CD1c-positive myeloid dendritic cell (primary cell): ENCODE data around the gene PHACTR1.

Experiments
- DNase-seq: peaks from one replicate; pipeline ENCODE4 v3.0.0-alpha.2; 2016; ENCODE audit errors: extremely low spot score

PHACTR1 gene

GRCh38 chr6:12803486-12803885 is 86.9 kb downstream of the PHACTR1 start:
- no peak for DNase-seq

- no peak for DNase-seq
Observed at GRCh38 chr6:12804952-12805645, 88.5 kb downstream of the PHACTR1 start.

GRCh38 chr6:12806136-12806535 is 89.6 kb downstream of the PHACTR1 start:
- DNase-seq = no peak

GRCh38 chr6:12806796-12807195 is 90.2 kb downstream of the PHACTR1 start:
- no peak for DNase-seq

GRCh38 chr6:12811519-12811918 is 95.0 kb downstream of the PHACTR1 start:
- DNase-seq = no peak

- DNase-seq = no peak
Observed at GRCh38 chr6:12813321-12813720, 96.8 kb downstream of the PHACTR1 start.

GRCh38 chr6:12814015-12814414 is 97.4 kb downstream of the PHACTR1 start:
- no peak for DNase-seq

GRCh38 chr6:12815089-12815488 is 98.5 kb downstream of the PHACTR1 start:
- no peak for DNase-seq

GRCh38 chr6:12815884-12816600 is 99.5 kb downstream of the PHACTR1 start:
- DNase-seq = no peak

GRCh38 chr6:12818324-12818723 is 101.8 kb downstream of the PHACTR1 start:
- DNase-seq = peak; percentile 51

- DNase-seq = no peak
Observed at GRCh38 chr6:12823847-12824246, 107.3 kb downstream of the PHACTR1 start.

- no peak for DNase-seq
Observed at GRCh38 chr6:12826584-12826983, 110.0 kb downstream of the PHACTR1 start.

GRCh38 chr6:12827921-12828320 is 111.4 kb downstream of the PHACTR1 start:
- no peak for DNase-seq

GRCh38 chr6:12832226-12832735 is 115.7 kb downstream of the PHACTR1 start:
- DNase-seq = no peak

- no peak for DNase-seq
Observed at GRCh38 chr6:12836009-12836408, 119.4 kb downstream of the PHACTR1 start.

- no peak for DNase-seq
Observed at GRCh38 chr6:12841619-12842018, 125.1 kb downstream of the PHACTR1 start.

GRCh38 chr6:12842114-12842513 is 125.5 kb downstream of the PHACTR1 start:
- DNase-seq = no peak

- DNase-seq = no peak
Observed at GRCh38 chr6:12842658-12843057, 126.1 kb downstream of the PHACTR1 start.

- DNase-seq = peak; percentile 17
Observed at GRCh38 chr6:12844284-12845223, 128.0 kb downstream of the PHACTR1 start.

- no peak for DNase-seq
Observed at GRCh38 chr6:12845224-12846004, 128.8 kb downstream of the PHACTR1 start.
